ENCODE measurements around the gene C1orf141. TPM values are rescaled to one million over a fixed set of nuclear protein-coding genes. Genes with fewer than 3 reads are reported as not detected.
"Not testable (repeated sequence)": the region's sequence is repeated elsewhere in the genome, so short reads cannot be mapped to it uniquely, and the experiment has no call there.

The C1orf141 gene
- total RNA-seq, 2 donors from 2014 or later, result 5.4 TPM; not detected in 1

DNA sequence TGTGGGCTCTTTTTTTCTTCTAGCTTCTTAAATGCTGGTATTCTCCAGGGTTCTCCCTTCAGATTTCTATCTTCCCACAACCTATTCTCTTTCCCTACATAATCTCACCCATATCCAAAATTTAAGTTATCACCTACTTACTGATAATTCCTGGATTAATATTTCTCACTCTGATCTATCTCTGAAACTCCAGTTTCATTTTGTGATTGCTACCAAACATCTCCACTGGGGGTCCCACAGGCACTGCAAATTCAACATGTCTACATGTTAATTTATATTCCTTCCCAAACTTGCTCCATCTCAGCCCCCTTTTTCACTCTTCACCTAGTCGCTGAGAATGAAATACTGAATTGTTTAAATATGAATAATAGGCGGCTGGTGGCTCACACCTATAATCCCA is 9.9 kb upstream of the C1orf141 start:
- Histone ChIP-seq H3K27ac (no peak overlapping the region), H3K27me3 (replicated peaks; ENCODE audit: insufficient read depth) (no peaks in the 10 kb centered on the region), H3K4me1 (replicated peaks) (peaks cover 3% of the 10 kb centered on the region), H3K9me3 (no peaks in the 10 kb centered on the region), H3K36me3 (no peaks in the 10 kb centered on the region), H3K4me3 (no peak overlapping the region)
- TF ChIP-seq, protein P1, sequence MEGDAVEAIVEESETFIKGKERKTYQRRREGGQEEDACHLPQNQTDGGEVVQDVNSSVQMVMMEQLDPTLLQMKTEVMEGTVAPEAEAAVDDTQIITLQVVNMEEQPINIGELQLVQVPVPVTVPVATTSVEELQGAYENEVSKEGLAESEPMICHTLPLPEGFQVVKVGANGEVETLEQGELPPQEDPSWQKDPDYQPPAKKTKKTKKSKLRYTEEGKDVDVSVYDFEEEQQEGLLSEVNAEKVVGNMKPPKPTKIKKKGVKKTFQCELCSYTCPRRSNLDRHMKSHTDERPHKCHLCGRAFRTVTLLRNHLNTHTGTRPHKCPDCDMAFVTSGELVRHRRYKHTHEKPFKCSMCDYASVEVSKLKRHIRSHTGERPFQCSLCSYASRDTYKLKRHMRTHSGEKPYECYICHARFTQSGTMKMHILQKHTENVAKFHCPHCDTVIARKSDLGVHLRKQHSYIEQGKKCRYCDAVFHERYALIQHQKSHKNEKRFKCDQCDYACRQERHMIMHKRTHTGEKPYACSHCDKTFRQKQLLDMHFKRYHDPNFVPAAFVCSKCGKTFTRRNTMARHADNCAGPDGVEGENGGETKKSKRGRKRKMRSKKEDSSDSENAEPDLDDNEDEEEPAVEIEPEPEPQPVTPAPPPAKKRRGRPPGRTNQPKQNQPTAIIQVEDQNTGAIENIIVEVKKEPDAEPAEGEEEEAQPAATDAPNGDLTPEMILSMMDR (IDR thresholded peaks at IDR 0.05), result no peak
- no peak for TF ChIP-seq POLR2A (IDR thresholded peaks at IDR 0.05)
- no peak for DNase-seq (ENCODE audit: low spot score)
- intact Hi-C loops (cut with DNase I), result loop anchor here (5.0 to 10.0 kb wide), 2 partner anchors 90 to 147 kb away; partner anchors contain the start of gene SLC35D1
- WGBS, result 79% methylated on average over 2 of the region's 2 CpGs

DNA sequence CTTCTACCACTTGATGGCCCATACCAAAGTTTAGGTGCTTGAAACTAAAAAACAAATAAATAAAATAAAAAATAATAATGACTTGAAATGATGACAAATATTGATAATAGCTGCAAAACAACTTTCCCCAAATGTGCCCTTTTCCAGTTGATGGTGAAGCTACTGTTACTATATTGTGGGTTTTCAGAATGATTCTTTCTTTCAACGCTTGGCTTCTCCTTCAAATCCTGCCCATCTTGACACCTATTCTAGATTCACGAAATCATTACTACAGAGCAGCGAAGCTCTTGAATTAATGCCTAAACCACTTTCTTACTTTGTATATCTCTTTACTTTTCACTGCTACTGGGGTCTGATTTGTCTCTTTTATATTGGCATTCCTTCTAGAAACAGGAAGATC is 9.2 kb upstream of the C1orf141 start:
- no peak for DNase-seq (ENCODE audit: low spot score)
- 96% methylated on average over 3 of the region's 3 CpGs for WGBS
- Histone ChIP-seq H3K27me3 (replicated peaks; ENCODE audit: insufficient read depth) (no peaks in the 10 kb centered on the region), H3K36me3 (no peaks in the 10 kb centered on the region), H3K4me3 (no peak overlapping the region), H3K9me3 (no peaks in the 10 kb centered on the region), H3K4me1 (replicated peaks) (peaks cover 2% of the 10 kb centered on the region), H3K27ac (no peak overlapping the region)
- TF ChIP-seq POLR2AphosphoS5 (IDR thresholded peaks at IDR 0.05), result no peak
- TF ChIP-seq, protein P1 (IDR thresholded peaks at IDR 0.05), result no peak
- no peak for TF ChIP-seq POLR2A (IDR thresholded peaks at IDR 0.05)
- intact Hi-C loops (cut with DNase I), result loop anchor here (10.0 kb wide), 1 partner anchor 89 kb away; the partner anchor contains the start of gene SLC35D1

DNA sequence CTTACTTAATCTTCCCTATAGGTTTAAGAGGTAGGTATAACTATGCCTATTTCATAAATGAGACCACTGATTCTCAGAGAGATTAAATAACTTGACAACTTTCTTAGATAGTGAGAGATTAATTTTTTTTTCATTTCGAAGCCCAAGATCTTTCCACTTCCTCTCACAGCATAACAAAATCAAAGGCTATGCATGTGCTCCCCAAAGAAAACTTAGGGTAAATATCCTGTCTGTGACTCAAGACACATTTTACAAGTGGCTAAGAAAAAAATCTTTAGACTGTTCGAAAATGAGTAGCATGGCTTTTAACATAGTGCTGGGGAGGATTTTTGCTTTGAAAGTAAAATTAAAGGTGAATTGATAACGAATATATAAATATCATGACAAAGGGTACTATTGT is 8.2 kb upstream of the C1orf141 start:
- WGBS, result 40% methylated on average over 3 of the region's 3 CpGs

DNA sequence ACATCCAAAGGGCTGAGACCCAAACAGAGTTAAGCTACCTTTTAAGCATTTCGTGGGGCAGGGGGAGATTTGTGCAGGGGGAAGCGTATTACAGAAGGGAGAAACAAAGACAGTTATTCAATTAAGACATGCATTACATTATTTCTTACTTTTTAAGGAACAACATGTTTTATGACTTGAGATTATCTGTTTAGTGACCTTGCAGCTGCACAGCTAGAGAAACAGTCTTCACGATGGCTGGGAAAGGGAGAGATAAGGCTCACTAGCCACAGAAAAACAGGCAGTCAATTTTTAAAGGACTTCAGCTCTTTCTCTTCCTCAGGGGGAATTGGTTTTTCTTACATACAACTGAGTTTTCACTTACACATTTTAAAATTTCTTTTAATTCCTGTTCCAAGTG is 7.1 kb upstream of the C1orf141 start:
- DNase-seq (ENCODE audit: low spot score), result not testable (repeated sequence)

More for the DNA sequence above, 8.2 kb upstream of the C1orf141 start:
- no peak for DNase-seq (ENCODE audit: low spot score)
- Histone ChIP-seq H3K4me1 (replicated peaks) (no peaks in the 10 kb centered on the region), H3K36me3 (no peaks in the 10 kb centered on the region), H3K27me3 (replicated peaks; ENCODE audit: insufficient read depth) (no peaks in the 10 kb centered on the region), H3K4me3 (no peak overlapping the region), H3K27ac (no peak overlapping the region), H3K9me3 (no peaks in the 10 kb centered on the region)
- intact Hi-C loops (cut with DNase I), result loop anchor here (10.0 kb wide), 1 partner anchor 88 kb away; the partner anchor contains the start of gene SLC35D1
- TF ChIP-seq POLR2AphosphoS5 (IDR thresholded peaks at IDR 0.05), result no peak
- no peak for TF ChIP-seq POLR2A (IDR thresholded peaks at IDR 0.05)
- TF ChIP-seq, protein P1 (IDR thresholded peaks at IDR 0.05), result no peak

DNA sequence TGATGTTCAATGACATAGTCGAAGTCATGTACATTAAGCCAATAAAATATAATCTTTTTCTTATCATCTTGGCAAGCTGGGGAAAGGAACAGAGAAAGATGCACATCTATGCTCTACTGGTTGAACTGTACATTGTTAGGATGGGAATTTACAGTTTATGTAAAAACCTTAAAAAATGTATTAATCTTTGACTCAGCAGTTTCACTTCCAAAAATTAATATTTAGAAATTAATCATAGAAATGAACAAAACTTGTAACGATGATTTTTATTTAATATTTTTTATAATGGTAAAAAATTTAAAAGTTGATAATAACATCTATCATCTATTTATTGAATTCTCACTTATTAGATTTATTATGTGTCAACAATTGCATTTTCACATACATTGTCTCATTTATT is 5.7 kb upstream of the C1orf141 start:
- DNase-seq (ENCODE audit: low spot score), result no peak
- no peak overlapping the region for H3K4me3 ChIP-seq
- no peaks in the 10 kb centered on the region for H3K27me3 ChIP-seq (replicated peaks; ENCODE audit: insufficient read depth)
- 80% methylated on average over 2 of the region's 2 CpGs for WGBS
- no peaks in the 10 kb centered on the region for H3K9me3 ChIP-seq
- no peaks in the 10 kb centered on the region for H3K4me1 ChIP-seq (replicated peaks)
- no peak overlapping the region for H3K27ac ChIP-seq
- TF ChIP-seq, protein P1 (IDR thresholded peaks at IDR 0.05), result no peak
- TF ChIP-seq POLR2A (IDR thresholded peaks at IDR 0.05), result no peak
- no peak for TF ChIP-seq POLR2AphosphoS5 (IDR thresholded peaks at IDR 0.05)
- no peaks in the 10 kb centered on the region for H3K36me3 ChIP-seq
- intact Hi-C loops (cut with DNase I), result loop anchor here (10.0 kb wide), 1 partner anchor 86 kb away; the partner anchor contains the start of gene SLC35D1

More for the DNA sequence above, 7.1 kb upstream of the C1orf141 start:
- intact Hi-C loops (cut with DNase I), result loop anchor here (10.0 kb wide), 1 partner anchor 87 kb away; the partner anchor contains the start of gene SLC35D1
- not testable (repeated sequence) for H3K27ac ChIP-seq; H3K4me1 ChIP-seq (replicated peaks); H3K9me3 ChIP-seq; H3K4me3 ChIP-seq; H3K36me3 ChIP-seq; H3K27me3 ChIP-seq (replicated peaks; ENCODE audit: insufficient read depth)
- WGBS, result 84% methylated on average over 3 of the region's 3 CpGs
